GM20000 (cell line): ENCODE measurements around the gene ARHGEF12.

Experiments used
- DNase-seq: peaks from one replicate; pipeline ENCODE4 v3.0.0; 2012; ENCODE audit warnings: low spot score
- TF ChIP-seq, protein P1 (sequence below): IDR thresholded peaks from 2 replicates; pipeline ENCODE4 v1.5.1; 2012; ENCODE audit warnings: mild to moderate bottlenecking, control low read depth; ENCODE audit errors: extremely low read depth, missing control alignments

ARHGEF12 gene

DNA sequence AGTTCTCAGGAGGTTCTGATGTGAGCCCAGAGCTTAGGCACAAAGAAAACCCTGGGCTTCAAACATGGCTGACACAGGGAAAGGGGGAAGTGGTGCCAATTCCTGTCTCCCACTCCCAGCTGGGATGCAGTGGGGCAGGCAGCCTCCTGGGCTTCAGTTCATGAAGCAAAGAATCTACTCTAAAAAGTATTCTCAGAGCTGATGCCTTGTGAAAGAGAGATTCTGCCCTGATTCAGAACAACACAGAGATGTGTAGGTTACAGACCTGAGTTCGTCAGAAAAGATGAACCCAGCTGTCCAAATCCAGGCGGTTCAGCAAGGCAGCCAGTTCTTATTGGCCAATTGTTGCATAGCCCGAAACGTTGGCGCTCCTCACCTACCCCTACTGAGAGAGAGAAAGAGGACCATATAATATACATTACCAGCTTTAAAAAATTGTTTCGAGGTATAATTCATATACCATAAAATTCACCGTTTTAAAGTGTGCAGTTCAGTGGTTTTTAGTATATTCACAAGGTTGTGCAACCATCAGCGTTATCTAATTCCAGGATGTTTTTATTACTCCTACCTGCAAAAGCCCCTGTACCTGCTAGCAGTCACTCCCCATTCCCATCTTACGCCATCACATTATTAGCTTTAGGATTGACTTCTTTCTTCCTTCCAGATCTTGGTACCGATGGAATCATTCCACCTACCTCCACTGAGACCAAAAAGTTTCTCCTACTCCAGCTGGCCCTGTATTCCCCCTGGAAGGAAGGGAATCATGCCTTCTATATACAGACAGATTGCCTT, 18.3 kb upstream of the ARHGEF12 start:
- no peak for DNase-seq
- TF ChIP-seq, protein P1, sequence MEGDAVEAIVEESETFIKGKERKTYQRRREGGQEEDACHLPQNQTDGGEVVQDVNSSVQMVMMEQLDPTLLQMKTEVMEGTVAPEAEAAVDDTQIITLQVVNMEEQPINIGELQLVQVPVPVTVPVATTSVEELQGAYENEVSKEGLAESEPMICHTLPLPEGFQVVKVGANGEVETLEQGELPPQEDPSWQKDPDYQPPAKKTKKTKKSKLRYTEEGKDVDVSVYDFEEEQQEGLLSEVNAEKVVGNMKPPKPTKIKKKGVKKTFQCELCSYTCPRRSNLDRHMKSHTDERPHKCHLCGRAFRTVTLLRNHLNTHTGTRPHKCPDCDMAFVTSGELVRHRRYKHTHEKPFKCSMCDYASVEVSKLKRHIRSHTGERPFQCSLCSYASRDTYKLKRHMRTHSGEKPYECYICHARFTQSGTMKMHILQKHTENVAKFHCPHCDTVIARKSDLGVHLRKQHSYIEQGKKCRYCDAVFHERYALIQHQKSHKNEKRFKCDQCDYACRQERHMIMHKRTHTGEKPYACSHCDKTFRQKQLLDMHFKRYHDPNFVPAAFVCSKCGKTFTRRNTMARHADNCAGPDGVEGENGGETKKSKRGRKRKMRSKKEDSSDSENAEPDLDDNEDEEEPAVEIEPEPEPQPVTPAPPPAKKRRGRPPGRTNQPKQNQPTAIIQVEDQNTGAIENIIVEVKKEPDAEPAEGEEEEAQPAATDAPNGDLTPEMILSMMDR, result no peak

DNA sequence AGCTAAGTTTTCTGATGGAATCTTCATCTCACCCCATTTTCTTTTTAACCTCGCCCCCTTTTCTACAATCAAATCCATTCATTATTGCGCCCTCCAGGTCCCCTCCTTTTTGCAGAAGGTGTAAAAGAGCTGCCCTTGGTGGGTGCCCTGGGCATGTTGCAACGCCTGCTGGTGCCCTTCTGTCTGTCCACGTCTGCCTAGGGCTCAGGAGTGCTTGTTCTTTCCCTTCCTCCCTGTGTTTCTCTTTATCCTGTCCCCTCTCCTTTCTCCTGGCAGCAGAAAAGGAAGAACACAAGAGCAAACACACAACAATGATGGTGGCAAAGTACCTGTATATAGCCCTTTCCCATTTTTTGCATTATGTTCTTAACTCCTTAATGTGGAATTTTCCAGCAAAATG, 17.3 kb upstream of the ARHGEF12 start:
- no peak for DNase-seq
- TF ChIP-seq, protein P1, result no peak

- TF ChIP-seq, protein P1, result no peak
- peak; percentile 81 for DNase-seq
Observed at GRCh38 chr11:120324932-120325810, 11.0 kb upstream of the ARHGEF12 start, which contains the start of gene TLCD5. TLCD5 (plus strand) TSS chr11:120325299; CDS start chr11:120327442, 2,143 bp downstream.

- DNase-seq, result no peak
Observed at GRCh38 chr11:120326228-120326627, 10.0 kb upstream of the ARHGEF12 start.

DNA sequence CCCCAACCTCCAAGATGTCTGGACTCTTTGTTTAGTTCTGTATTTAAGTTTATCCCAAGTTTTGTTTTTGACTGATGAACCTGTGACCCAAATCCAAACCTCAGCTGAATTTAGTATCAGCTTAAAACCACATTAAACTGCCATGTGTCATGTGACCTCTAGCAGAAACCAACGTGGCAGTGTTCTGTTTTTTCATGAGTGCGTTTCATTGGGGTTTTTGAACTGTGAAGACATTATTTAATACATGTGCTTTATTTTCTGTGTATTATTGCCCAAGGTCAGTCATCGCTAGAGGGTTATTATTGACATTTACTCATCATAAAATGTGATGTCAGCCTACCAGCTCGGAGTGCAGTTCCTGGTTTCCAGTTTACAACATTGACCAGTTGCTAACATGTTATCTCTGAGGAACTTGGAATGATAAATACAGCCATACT, 9.3 kb upstream of the ARHGEF12 start:
- TF ChIP-seq, protein P1, result no peak
- no peak for DNase-seq

More at GRCh38 chr11:120326228-120326627, 10.0 kb upstream of the ARHGEF12 start:
- TF ChIP-seq, protein P1, result no peak

- TF ChIP-seq, protein P1, result no peak
- no peak for DNase-seq
Observed at GRCh38 chr11:120327311-120327710, 8.9 kb upstream of the ARHGEF12 start.

DNA sequence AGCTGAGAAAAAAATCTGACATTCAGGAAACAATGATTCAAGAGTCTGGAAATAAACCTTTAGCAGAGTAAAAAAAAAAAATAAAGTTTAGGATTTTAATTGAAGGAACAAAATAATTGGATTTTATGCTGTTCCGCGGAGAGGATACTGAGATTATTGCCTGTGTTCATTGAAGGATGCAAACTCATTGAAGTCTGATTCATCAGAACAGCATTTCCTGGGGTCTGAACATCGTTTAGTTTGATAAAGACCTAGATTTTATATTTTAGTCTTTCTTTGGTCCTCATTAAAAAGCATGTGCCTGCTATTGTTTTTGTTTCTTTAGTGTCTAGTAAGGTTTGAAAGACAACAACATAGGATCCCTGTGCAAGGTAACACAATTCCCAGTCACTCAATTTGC, 6.7 kb upstream of the ARHGEF12 start:
- no peak for DNase-seq
- TF ChIP-seq, protein P1, result no peak
